GM18498 (cell line): ENCODE measurements around the gene AHCYL2.
"Not testable (repeated sequence)": the region's sequence is repeated elsewhere in the genome, so short reads cannot be mapped to it uniquely, and the experiment has no call there.

ENCODE experiments used
- ATAC-seq: cut with Tn5 transposase; IDR thresholded peaks from one replicate; pipeline ENCODE4 v1.9.1; 2021; ENCODE audit warnings: mild to moderate bottlenecking, moderate library complexity; ENCODE audit not compliant: unreplicated experiment

AHCYL2 gene

DNA sequence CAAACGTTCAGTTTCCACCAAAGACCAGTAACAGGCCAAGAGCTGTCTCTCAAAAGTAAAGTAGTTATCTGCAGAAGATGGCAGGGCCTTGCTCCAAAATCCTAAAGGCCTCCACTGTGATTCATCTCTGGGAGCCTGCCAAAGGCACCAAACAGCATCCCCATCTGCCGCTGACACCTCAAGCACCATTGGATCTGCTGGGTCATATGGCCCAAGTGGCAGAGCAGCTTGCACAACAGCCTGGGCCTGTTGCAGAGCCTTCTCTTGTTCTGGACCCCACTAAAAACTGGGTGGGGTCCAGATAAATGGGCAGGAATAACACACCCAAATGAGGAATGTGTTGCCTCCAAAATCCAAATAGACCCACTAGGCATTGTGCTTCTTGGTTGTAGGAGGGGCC, 222.1 kb downstream of the AHCYL2 start:
- not testable (repeated sequence) for ATAC-seq

GRCh38 chr7:129447445-129447844, 222.6 kb downstream of the AHCYL2 start:
- not testable (repeated sequence) for ATAC-seq

- not testable (repeated sequence) for ATAC-seq
These were observed 223.8 kb downstream of the AHCYL2 start for GRCh38 chr7:129448608-129449007.

GRCh38 chr7:129450295-129450694, 225.5 kb downstream of the AHCYL2 start:
- no peak for ATAC-seq

DNA sequence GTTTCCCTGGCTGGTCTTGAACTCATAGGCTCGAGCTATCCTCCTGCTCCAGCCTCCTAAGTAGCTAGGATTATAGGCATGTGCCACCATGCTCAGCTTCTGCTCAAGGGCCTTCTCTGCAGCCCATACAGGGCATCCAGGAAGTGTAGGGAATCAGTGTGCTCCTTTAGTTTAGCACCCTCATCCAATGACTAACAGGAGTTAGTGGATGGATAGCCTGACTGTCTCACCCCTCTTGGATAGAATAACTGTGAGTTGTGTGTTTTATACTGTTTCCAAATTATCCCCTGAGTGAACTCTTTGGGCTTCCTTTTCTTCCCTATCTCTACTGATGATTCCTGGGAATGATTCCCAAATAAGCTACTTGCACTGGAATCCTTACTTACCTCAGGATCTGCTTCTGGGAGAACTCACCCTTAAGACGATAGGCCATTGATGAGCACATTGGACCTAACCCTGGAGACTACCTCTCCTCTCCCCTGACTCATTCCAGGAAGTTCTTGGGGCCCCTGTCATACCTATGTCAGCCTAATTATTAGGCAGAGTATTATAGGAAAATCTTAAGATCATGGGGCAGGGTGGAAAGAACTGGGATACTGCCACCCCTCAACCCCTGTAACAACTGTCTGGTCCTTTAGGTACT, 227.9 kb downstream of the AHCYL2 start:
- ATAC-seq, result no peak

GRCh38 chr7:129453510-129454248, 228.8 kb downstream of the AHCYL2 start:
- no peak for ATAC-seq

GRCh38 chr7:129454249-129454551, 229.4 kb downstream of the AHCYL2 start:
- ATAC-seq, result no peak

DNA sequence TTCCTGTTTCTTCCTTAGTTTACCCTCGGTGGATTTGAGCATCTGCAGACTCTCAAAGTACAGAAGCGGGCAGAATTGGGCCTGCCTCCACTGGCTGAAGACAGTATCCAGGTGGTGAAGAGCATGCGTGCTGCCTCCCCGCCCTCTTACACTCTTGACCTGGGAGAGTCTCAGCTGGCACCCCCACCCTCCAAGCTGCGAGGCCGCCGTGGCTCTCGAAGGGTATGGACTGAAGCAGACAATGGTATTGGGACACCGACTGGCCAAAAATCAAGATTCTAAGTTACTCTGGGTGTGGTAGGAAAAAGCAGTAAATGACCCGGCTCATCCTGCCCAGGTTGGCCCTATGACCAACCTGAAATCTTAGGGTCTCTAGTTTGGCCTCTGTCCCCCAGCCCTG, 231.6 kb downstream of the AHCYL2 start:
- no peak for ATAC-seq

- ATAC-seq, result no peak
These were observed 232.3 kb downstream of the AHCYL2 start for GRCh38 chr7:129457101-129457500.

DNA sequence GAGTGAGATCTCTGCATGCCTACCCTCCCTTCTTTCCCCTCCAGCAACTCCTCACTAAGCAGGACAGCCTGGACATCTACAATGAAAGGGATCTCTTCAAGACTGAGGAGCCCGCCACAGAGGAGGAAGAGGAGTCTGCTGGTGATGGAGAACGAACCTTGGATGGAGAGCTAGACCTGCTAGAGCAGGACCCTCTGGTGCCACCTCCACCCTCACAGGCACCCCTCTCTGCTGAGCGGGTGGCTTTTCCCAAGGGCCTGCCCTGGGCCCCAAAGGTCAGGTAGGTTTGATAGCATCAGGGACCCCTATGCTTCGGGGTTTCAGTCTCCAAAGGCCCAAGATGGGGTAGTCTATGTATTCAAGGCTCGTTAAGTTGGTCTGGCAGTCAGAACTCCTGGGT, 233.3 kb downstream of the AHCYL2 start:
- ATAC-seq, result no peak

DNA sequence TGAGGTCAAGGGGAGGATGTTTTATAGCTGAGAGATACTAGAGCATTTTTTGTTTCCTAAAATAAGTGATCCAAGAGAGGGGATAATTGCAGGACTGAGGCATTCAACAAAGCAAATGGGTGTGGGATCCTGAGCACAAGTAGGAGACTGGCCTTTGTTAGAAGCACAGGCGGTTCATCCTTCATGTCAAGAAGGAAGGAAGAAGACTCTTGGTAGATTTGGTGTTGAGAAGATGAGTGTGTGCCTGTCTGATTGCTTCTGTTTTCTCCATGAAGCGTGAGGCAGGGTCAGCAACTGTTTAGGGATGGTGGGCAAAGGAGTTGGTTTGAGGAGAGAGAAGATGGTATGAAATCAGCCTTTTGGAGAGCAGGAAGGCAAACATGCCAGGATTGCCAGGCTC, 237.0 kb downstream of the AHCYL2 start:
- no peak for ATAC-seq

DNA sequence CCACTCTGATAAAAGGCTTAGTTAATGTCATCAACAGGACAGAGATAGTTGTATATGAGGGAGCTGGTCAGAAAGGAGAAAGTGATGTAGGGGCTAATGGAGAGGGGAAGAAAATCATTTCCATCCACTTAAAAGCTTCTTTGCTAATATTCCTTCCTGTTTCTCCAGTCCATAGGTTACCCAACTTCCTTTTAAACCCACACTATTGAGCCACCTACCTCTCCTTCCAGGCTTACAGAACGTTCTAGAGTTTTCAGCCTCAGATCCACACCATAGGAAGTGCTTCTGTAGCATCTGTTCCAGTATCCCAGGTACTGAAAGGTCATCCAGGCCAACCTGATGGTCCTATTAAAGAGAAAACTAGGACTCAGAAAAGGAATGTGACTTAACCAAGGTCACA, 237.6 kb downstream of the AHCYL2 start:
- no peak for ATAC-seq

DNA sequence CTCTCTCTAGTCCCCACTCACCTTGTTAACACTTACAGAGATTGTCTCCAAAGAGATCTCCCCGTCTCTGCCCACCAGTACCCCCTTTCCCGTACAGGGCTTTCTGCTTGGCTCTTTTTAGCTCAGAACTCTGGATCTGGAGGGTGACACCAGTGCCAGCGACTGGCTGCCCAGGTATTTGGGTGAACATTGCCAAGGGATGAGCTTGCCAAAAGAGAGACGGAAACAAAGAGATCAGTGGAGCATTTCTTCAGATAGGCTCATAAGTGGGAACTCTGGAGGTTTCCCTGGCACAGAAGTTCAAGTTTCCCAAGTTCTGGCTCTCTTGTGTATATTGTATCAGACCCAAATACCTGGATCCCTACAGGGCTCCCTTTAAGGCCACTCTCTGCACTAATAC, 239.4 kb downstream of the AHCYL2 start:
- no peak for ATAC-seq

DNA sequence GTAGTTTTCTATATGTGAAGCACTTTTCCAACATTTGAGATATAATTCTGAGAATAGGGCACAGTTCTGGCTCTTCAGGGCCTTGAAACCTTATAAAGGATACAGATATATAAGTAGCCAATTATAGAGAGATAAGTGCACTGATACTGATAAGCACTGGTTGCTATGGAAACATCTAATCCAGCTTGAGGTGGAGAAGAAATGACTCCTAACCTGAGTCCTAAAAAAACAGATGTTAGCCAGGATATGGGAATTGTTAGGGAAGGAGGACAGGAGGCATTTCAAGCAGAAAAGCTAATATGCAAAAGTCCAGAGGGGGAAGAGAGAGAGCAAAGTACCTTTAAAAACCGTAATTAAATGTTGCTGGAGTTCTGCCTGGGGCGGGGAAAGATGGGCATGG, 240.2 kb downstream of the AHCYL2 start:
- ATAC-seq, result no peak

GRCh38 chr7:129466796-129467195, 242.0 kb downstream of the AHCYL2 start:
- no peak for ATAC-seq

GRCh38 chr7:129468087-129468486, 243.3 kb downstream of the AHCYL2 start:
- ATAC-seq, result no peak

GRCh38 chr7:129468547-129468946, 243.7 kb downstream of the AHCYL2 start:
- ATAC-seq, result peak; percentile 50

DNA sequence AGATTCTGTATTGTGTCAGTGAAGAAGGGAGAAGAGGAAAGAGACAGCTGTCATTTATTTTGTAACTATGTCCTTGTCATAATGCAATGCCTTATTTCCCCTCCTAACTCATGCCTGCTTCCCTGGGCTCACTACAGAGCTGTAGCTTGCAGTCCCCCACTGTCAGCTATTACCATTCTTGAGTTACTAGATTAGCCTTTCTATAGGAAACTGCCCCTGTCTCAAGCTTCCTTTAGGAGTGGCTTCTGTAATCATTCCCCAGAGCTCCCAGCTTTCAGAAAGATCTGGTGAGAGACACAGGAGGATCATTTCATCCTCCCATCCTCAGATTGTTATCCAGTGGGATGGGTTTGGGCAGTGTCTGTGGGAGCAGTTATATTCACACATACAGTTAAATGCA, 245.1 kb downstream of the AHCYL2 start:
- no peak for ATAC-seq

DNA sequence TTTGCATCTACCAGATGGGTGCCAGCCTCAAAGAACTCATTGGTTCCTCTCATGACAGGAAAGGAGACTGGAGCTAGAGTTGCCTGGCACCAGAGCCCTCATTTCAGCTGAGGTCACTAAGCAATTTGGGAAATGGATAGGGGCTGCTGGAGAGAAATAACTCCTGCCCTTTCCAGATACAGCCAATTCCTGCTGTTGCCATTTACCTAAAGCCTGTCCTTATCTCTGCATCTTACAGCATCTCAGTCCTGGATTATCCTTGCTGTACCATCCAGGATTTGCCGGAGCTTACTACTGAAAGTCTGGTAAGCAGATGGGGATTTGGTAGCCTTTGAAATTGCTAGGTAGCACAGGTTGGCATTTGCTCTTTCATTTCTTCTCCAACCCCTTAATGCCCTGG, 245.6 kb downstream of the AHCYL2 start:
- ATAC-seq, result no peak

- ATAC-seq, result no peak
These were observed 246.6 kb downstream of the AHCYL2 start for GRCh38 chr7:129471402-129471827.

GRCh38 chr7:129475931-129476330, 251.1 kb downstream of the AHCYL2 start:
- not testable (repeated sequence) for ATAC-seq

DNA sequence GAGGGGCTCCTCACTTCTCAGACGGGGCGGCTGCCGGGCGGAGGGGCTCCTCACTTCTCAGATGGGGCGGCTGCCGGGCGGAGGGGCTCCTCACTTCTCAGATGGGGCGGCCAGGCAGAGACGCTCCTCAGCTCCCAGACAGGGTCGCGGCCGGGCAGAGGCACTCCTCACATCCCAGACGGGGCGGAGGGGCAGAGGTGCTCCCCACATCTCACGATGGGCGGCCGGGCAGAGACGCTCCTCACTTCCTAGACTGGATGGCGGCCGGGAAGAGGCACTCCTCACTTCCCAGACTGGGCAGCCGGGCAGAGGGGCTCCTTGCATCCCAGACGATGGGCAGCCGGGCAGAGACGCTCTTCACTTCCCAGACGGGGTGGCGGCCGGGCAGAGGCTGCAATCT, 251.6 kb downstream of the AHCYL2 start:
- not testable (repeated sequence) for ATAC-seq
